ENCODE data around the gene MRPL40.

DNA sequence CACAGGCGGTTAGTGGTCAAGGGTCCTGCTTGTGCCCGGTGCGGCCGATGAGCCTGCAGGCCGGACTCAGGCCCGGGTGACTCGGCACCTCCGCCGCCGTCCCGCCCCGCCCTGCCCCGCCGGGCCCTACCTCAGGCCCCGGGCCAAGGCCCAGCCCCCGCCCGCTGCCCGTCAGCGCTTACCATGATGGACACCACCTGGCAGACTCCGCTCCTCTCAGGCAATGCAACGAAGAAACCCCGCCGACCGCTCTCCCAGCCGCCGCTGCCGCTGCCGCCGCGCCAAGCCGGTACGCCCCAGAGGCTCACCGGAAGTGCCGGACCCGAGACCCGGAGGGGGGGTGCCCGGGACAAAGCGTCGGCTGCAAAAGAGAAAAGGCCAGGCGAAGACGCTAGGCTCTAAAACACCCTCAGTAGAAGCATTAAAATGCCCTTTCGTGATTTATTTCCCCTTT is 46.6 kb downstream of the MRPL40 start, which contains the start of gene UFD1:
- TF ChIP-seq, protein P1, sequence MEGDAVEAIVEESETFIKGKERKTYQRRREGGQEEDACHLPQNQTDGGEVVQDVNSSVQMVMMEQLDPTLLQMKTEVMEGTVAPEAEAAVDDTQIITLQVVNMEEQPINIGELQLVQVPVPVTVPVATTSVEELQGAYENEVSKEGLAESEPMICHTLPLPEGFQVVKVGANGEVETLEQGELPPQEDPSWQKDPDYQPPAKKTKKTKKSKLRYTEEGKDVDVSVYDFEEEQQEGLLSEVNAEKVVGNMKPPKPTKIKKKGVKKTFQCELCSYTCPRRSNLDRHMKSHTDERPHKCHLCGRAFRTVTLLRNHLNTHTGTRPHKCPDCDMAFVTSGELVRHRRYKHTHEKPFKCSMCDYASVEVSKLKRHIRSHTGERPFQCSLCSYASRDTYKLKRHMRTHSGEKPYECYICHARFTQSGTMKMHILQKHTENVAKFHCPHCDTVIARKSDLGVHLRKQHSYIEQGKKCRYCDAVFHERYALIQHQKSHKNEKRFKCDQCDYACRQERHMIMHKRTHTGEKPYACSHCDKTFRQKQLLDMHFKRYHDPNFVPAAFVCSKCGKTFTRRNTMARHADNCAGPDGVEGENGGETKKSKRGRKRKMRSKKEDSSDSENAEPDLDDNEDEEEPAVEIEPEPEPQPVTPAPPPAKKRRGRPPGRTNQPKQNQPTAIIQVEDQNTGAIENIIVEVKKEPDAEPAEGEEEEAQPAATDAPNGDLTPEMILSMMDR (IDR thresholded peaks at IDR 0.05), result peak in 1 of 6 experiments; percentile 7
- peak in 1 of 2 donors; percentile 53 for TF ChIP-seq POLR2A (IDR thresholded peaks at IDR 0.05)
